ENCODE results near the gene LRRC32. TPM values are rescaled to one million over a fixed set of nuclear protein-coding genes. Genes with fewer than 3 reads are reported as not detected.

Gene LRRC32
- total RNA-seq, 1 donor from 2014 or later: 66.3 TPM

DNA sequence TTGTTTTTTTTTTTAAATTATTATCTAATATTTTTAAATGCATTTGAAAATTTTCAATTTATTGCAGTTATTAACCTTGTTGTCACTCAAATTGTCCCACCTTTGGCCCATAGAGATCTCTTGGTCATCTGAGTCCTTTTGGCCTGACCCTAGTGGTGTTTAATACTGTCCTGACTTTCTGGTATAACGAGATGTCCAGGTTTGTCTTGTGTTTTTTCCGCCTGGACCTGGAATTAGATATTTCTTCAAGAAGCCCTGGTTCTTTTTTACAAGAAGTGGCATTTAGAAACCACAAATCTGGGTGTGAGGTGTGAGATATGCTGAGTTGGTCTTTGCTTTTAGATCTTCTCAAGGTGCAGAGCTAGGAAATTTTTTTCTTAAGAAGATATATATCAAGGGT lies 38.1 kb downstream of the LRRC32 start:
- intact Hi-C loops (cut with DNase I): no loop called here
- Histone ChIP-seq H3K4me3 (no peak overlapping the region), H3K27me3 (no peaks in the 10 kb centered on the region), H3K9me3 (no peaks in the 10 kb centered on the region), H3K4me1 (peaks cover 22% of the 10 kb centered on the region), H3K27ac (no peak overlapping the region), H3K36me3 (no peaks in the 10 kb centered on the region)
- DNase-seq (ENCODE audit: extremely low spot score in 2 of 2): no peak
- TF ChIP-seq CTCF (IDR thresholded peaks at IDR 0.05) (no peak), POLR2A (IDR thresholded peaks at IDR 0.05) (no peak), POLR2AphosphoS5 (IDR thresholded peaks at IDR 0.05; ENCODE audit: insufficient read depth in 1 of 2, low read depth in 1 of 2) (no peak)

DNA sequence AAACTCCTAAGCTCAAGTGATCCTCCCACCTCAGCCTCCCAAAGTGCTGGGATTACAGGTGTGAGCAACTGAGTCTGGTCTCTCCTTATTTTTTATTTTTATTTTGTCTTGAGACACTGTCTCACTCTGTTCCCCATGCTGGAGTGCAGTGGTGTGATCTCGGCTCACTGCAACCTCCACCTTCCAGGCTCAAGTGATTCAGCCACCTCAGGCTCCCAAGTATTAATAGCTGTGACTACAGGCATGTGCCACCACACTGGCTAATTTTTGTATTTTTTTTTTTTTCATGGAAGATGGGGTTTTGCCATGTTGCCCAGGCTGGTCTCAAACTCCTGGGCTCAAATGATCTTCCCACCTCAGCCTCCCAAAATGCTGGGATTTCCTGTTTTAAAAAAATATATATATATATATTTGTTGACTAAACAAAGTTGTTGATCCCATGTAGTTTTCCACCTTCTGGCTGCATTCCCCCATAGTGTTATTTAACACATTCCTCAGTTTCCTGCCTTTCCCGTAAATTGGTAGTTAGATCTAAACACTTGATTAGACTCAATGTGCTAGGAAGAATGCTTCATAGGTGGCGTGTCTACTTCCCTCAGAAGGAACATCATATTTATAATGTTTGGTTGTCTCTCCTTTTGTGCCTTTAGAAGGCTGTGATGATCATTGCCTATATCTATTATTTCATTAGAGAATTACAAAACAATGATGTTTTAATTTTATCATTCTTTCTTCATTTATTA lies 38.8 kb downstream of the LRRC32 start:
- H3K4me3 ChIP-seq: no peak overlapping the region
- H3K4me1 ChIP-seq: peaks cover 22% of the 10 kb centered on the region
- no peaks in the 10 kb centered on the region for H3K9me3 ChIP-seq
- intact Hi-C loops (cut with DNase I): no loop called here
- H3K27ac ChIP-seq: peak overlapping the region; percentile 90
- no peaks in the 10 kb centered on the region for H3K27me3 ChIP-seq
- TF ChIP-seq POLR2A (IDR thresholded peaks at IDR 0.05) (no peak), POLR2AphosphoS5 (IDR thresholded peaks at IDR 0.05; ENCODE audit: insufficient read depth in 1 of 2, low read depth in 1 of 2) (no peak), CTCF (IDR thresholded peaks at IDR 0.05) (no peak)
- H3K36me3 ChIP-seq: no peaks in the 10 kb centered on the region
- DNase-seq (ENCODE audit: extremely low spot score in 2 of 2): no peak

- no peaks in the 10 kb centered on the region for H3K36me3 ChIP-seq
- H3K27me3 ChIP-seq: no peaks in the 10 kb centered on the region
- no peaks in the 10 kb centered on the region for H3K9me3 ChIP-seq
- DNase-seq (ENCODE audit: extremely low spot score in 2 of 2): peak in 1 of 2 donors; percentile 67
- TF ChIP-seq POLR2AphosphoS5 (IDR thresholded peaks at IDR 0.05; ENCODE audit: insufficient read depth in 1 of 2, low read depth in 1 of 2): no peak
- peak overlapping the region in 1 of 2 donors; percentile 16 for H3K4me3 ChIP-seq
- H3K27ac ChIP-seq: peak overlapping the region; percentile 90
- H3K4me1 ChIP-seq: peaks cover 22% of the 10 kb centered on the region
- intact Hi-C loops (cut with DNase I): no loop called here
Measured at GRCh38 chr11:76630600-76631281, 39.8 kb downstream of the LRRC32 start.

DNA sequence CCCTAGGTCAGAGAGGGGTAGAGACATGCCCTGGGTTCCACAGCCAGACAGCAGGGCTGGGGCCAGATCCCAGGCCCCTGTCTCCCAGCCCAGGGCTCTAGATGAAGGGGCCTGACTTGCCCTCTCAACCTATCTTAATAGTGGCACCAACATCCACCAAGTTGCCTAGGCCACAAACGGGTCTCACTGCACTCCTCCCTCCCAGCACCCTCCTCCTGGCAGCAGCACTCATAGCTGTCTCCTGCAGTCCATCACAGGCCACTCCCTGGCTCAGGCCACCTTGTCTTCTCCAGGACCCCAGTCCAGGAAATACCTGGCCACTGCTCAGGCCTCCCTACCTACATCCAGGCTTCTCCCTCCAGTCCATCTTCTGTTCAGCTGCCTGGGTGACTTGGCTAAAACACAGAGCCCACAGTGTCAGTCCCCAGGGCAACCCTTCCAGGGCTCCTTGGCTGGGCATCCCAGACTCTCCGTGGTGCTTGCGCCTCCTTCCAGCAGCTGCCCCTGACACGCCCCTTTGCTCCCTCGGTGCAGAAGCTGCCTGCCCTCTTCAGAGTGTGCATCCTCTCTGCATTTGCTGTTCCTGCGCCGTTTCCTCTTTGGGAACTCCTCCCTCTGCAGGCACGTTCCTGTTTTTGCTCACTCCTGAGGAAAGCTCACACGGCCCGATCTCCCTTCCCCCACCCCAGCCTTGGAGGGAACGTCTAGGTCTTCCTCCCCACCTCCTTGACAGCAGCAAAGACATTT lies 40.5 kb downstream of the LRRC32 start:
- intact Hi-C loops (cut with DNase I): no loop called here
- Histone ChIP-seq H3K27me3 (no peaks in the 10 kb centered on the region), H3K4me1 (peaks cover 22% of the 10 kb centered on the region), H3K9me3 (no peaks in the 10 kb centered on the region), H3K27ac (peak overlapping the region; percentile 90), H3K4me3 (peak overlapping the region in 1 of 2 donors; percentile 16), H3K36me3 (no peaks in the 10 kb centered on the region)
- TF ChIP-seq POLR2AphosphoS5 (IDR thresholded peaks at IDR 0.05; ENCODE audit: insufficient read depth in 1 of 2, low read depth in 1 of 2): peak; percentile 31 to 59
- peak in 1 of 3 experiments; percentile 21 for TF ChIP-seq CTCF (IDR thresholded peaks at IDR 0.05)
- TF ChIP-seq POLR2A (IDR thresholded peaks at IDR 0.05): no peak
- peak; percentile 89 to 92 for DNase-seq (ENCODE audit: extremely low spot score in 2 of 2)

DNA sequence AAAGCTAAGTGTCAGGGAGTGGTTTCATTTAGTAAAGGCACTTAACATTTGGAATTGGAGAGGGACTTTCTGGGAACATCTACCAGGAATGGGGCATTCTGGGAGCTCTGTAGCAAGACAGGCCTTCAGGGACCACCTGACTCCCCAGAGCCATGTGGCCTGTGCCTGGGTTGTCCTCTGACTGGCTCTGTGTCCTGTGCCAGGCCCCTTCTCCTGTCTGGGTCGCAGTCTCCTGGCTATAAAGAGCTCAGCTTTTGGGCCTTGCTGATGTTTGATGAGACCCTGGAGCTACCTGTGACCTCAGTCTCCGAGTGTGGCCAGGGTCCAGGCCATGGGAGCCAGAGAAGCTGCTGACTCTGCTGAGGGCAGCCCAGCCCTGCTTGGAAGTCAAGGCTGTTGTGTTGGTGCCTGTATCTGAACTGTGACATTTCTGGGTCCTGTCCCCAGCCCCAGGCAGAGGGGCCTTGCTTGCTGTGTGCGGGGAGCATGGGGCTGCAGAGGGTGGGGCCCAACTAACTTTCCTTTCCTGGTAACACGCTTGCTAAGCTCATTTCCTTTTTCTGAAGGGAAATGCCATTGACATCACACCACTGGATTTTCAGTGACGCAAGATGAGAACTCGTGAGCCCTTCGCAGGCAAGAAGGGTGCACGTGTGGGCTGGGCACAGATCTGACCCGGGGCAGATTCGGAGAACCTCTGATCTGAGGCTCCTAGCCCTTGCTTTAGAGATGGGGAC lies 41.3 kb downstream of the LRRC32 start:
- Histone ChIP-seq H3K4me3 (no peak overlapping the region), H3K36me3 (no peaks in the 10 kb centered on the region), H3K27me3 (no peaks in the 10 kb centered on the region), H3K27ac (peak overlapping the region; percentile 90), H3K9me3 (no peaks in the 10 kb centered on the region), H3K4me1 (peaks cover 22% of the 10 kb centered on the region)
- intact Hi-C loops (cut with DNase I): no loop called here
- DNase-seq (ENCODE audit: extremely low spot score in 2 of 2): peak; percentile 77 to 86
- peak; percentile 49 to 51 for TF ChIP-seq POLR2AphosphoS5 (IDR thresholded peaks at IDR 0.05; ENCODE audit: insufficient read depth in 1 of 2, low read depth in 1 of 2)
- TF ChIP-seq CTCF (IDR thresholded peaks at IDR 0.05): no peak

Measured in vagina (tissue), 2 donors.